Lower leg skin (tissue), 3 donors: ENCODE data around the gene CACNA1D.

ENCODE experiments used
- CTCF ChIP-seq, 3 donors: fragments of 450-650 bp; IDR thresholded peaks; one replicate each; pipeline ENCODE4 v1.5.1; 2016; ENCODE audit warnings: antibody characterized with exemption in 3 of 3, mild to moderate bottlenecking in 3 of 3, moderate library complexity in 2 of 3
- POLR2A ChIP-seq, 2 donors: fragments of 450-650 bp; IDR thresholded peaks; one replicate each; pipeline ENCODE4 v1.6.1; 2016 to 2017; ENCODE audit warnings: antibody characterized with exemption in 2 of 2, mild to moderate bottlenecking in 1 of 2, moderate library complexity in 1 of 2

- TF ChIP-seq CTCF (IDR thresholded peaks at IDR 0.05) (no peak), POLR2A (IDR thresholded peaks at IDR 0.05) (no peak)
Observed at GRCh38 chr3:53788038-53788437, 293.6 kb downstream of the CACNA1D start.
